GM19467 (cell line): ENCODE measurements around the gene RHBDF1.

Experiments used
- ATAC-seq: cut with Tn5 transposase; IDR thresholded peaks from one replicate; pipeline ENCODE4 v1.9.1; 2021; ENCODE audit warnings: mild to moderate bottlenecking, moderate library complexity; ENCODE audit not compliant: unreplicated experiment

RHBDF1 gene

GRCh38 chr16:75580-76501 is 3.4 kb upstream of the RHBDF1 start:
- ATAC-seq = no peak

GRCh38 chr16:74747-75334 is 2.4 kb upstream of the RHBDF1 start:
- ATAC-seq = no peak

- no peak for ATAC-seq
Measured at GRCh38 chr16:74051-74746, 1.8 kb upstream of the RHBDF1 start.

GRCh38 chr16:71540-72401 is 660 bp downstream of the RHBDF1 start:
- ATAC-seq = no peak

GRCh38 chr16:71210-71539 is 1.3 kb downstream of the RHBDF1 start:
- ATAC-seq = no peak

- ATAC-seq = no peak
Measured at GRCh38 chr16:69181-69580, 3.2 kb downstream of the RHBDF1 start.

GRCh38 chr16:67884-68789 is 4.3 kb downstream of the RHBDF1 start:
- no peak for ATAC-seq

- no peak for ATAC-seq
Measured at GRCh38 chr16:67183-67791, 5.1 kb downstream of the RHBDF1 start.

- no peak for ATAC-seq
Measured at GRCh38 chr16:66309-67182, 5.9 kb downstream of the RHBDF1 start.

- no peak for ATAC-seq
Measured at GRCh38 chr16:65745-66144, 6.7 kb downstream of the RHBDF1 start.

GRCh38 chr16:64914-65255 is 7.5 kb downstream of the RHBDF1 start:
- no peak for ATAC-seq

GRCh38 chr16:63998-64913 is 8.2 kb downstream of the RHBDF1 start:
- ATAC-seq = no peak

GRCh38 chr16:63466-63865 is 9.0 kb downstream of the RHBDF1 start:
- ATAC-seq = no peak

- ATAC-seq = no peak
Measured at GRCh38 chr16:62968-63391, 9.5 kb downstream of the RHBDF1 start.

GRCh38 chr16:62283-62967 is 10.0 kb downstream of the RHBDF1 start:
- no peak for ATAC-seq

- ATAC-seq = no peak
Measured at GRCh38 chr16:61879-62281, 10.6 kb downstream of the RHBDF1 start.
